ENCODE measurements around the gene SCLY. TPM values are rescaled to one million over a fixed set of nuclear protein-coding genes. Genes with fewer than 3 reads are reported as not detected.

The SCLY gene
- total RNA-seq, 2 donors from 2014 or later: 18.5 to 32.4 TPM

GRCh38 chr2:238024986-238025385 lies 35.8 kb upstream of the SCLY start:
- H3K4me1 ChIP-seq: no peaks in the 10 kb centered on the region
- no peak overlapping the region for H3K27ac ChIP-seq
- H3K36me3 ChIP-seq (replicated peaks in 1 of 2; ENCODE audit: insufficient read depth in 1 of 2, low read depth in 2 of 2): peaks cover 0 to 4% of the 10 kb centered on the region in 2 donors
- TF ChIP-seq POLR2A (IDR thresholded peaks at IDR 0.05): no peak
- no peak for TF ChIP-seq CTCF (IDR thresholded peaks at IDR 0.05)
- H3K4me3 ChIP-seq: no peak overlapping the region
- DNase-seq (no peak), ATAC-seq (no peak)
- H3K27me3 ChIP-seq: no peaks in the 10 kb centered on the region
- intact Hi-C loops (cut with DNase I): no loop called here
- WGBS, 2 donors: 89 to 94% methylated on average over 5 to 8 of the region's 8 CpGs
- no peaks in the 10 kb centered on the region for H3K9me3 ChIP-seq

GRCh38 chr2:238025741-238026360 lies 35.0 kb upstream of the SCLY start:
- Histone ChIP-seq H3K36me3 (replicated peaks in 1 of 2; ENCODE audit: insufficient read depth in 1 of 2, low read depth in 2 of 2) (peaks cover 0 to 7% of the 10 kb centered on the region in 2 donors), H3K9me3 (no peaks in the 10 kb centered on the region), H3K4me3 (no peak overlapping the region), H3K27ac (no peak overlapping the region), H3K27me3 (no peaks in the 10 kb centered on the region), H3K4me1 (no peaks in the 10 kb centered on the region)
- 86 to 94% methylated on average over 9 of the region's 9 CpGs for whole genome bisulfite sequencing, 2 donors
- DNase-seq: no peak
- no peak for TF ChIP-seq CTCF (IDR thresholded peaks at IDR 0.05)
- TF ChIP-seq POLR2A (IDR thresholded peaks at IDR 0.05): no peak
- intact Hi-C loops (cut with DNase I): no loop called here
- no peak for ATAC-seq

GRCh38 chr2:238027058-238027457 lies 33.7 kb upstream of the SCLY start:
- no peak for DNase-seq
- ATAC-seq: no peak
- 81 to 90% methylated on average over 4 of the region's 4 CpGs for WGBS, 2 donors
- H3K27me3 ChIP-seq: no peaks in the 10 kb centered on the region
- TF ChIP-seq POLR2A (IDR thresholded peaks at IDR 0.05) (no peak), CTCF (IDR thresholded peaks at IDR 0.05) (no peak)
- H3K36me3 ChIP-seq (replicated peaks in 1 of 2; ENCODE audit: insufficient read depth in 1 of 2, low read depth in 2 of 2): peaks cover 0 to 8% of the 10 kb centered on the region in 2 donors
- no peaks in the 10 kb centered on the region for H3K9me3 ChIP-seq
- intact Hi-C loops (cut with DNase I): no loop called here
- H3K27ac ChIP-seq: no peak overlapping the region
- H3K4me1 ChIP-seq: no peaks in the 10 kb centered on the region
- H3K4me3 ChIP-seq: no peak overlapping the region

- Histone ChIP-seq H3K27ac (no peak overlapping the region), H3K36me3 (replicated peaks in 1 of 2; ENCODE audit: insufficient read depth in 1 of 2, low read depth in 2 of 2) (peaks cover 0 to 8% of the 10 kb centered on the region in 2 donors), H3K4me3 (no peak overlapping the region), H3K9me3 (no peaks in the 10 kb centered on the region), H3K27me3 (no peaks in the 10 kb centered on the region), H3K4me1 (no peaks in the 10 kb centered on the region)
- intact Hi-C loops (cut with DNase I): no loop called here
- TF ChIP-seq POLR2A (IDR thresholded peaks at IDR 0.05) (no peak), CTCF (IDR thresholded peaks at IDR 0.05) (no peak)
- ATAC-seq (no peak), DNase-seq (no peak)
- 71 to 86% methylated on average over 8 to 9 of the region's 9 CpGs for WGBS, 2 donors
Observed at GRCh38 chr2:238027591-238028415, 33.0 kb upstream of the SCLY start.
